ENCODE results near the gene ACVR2A.

- TF ChIP-seq CTCF (IDR thresholded peaks at IDR 0.05): no peak
- TF ChIP-seq POLR2A (IDR thresholded peaks at IDR 0.05): no peak
Observed at GRCh38 chr2:147818741-147819140, 26.1 kb upstream of the ACVR2A start.
